ENCODE measurements around the gene MPV17L2. TPM values are rescaled to one million over a fixed set of nuclear protein-coding genes. Genes with fewer than 3 reads are reported as not detected.
"Not testable (repeated sequence)": the region's sequence is repeated elsewhere in the genome, so short reads cannot be mapped to it uniquely, and the experiment has no call there.

Gene MPV17L2
- total and polyA plus RNA-seq, 2 experiments from 2014 or later: 38.2 to 51.7 TPM

- TF ChIP-seq, protein P1, sequence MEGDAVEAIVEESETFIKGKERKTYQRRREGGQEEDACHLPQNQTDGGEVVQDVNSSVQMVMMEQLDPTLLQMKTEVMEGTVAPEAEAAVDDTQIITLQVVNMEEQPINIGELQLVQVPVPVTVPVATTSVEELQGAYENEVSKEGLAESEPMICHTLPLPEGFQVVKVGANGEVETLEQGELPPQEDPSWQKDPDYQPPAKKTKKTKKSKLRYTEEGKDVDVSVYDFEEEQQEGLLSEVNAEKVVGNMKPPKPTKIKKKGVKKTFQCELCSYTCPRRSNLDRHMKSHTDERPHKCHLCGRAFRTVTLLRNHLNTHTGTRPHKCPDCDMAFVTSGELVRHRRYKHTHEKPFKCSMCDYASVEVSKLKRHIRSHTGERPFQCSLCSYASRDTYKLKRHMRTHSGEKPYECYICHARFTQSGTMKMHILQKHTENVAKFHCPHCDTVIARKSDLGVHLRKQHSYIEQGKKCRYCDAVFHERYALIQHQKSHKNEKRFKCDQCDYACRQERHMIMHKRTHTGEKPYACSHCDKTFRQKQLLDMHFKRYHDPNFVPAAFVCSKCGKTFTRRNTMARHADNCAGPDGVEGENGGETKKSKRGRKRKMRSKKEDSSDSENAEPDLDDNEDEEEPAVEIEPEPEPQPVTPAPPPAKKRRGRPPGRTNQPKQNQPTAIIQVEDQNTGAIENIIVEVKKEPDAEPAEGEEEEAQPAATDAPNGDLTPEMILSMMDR (IDR thresholded peaks at IDR 0.05; ENCODE audit: low read depth, low read length): no peak
- peaks cover 10% of the 10 kb centered on the region for H3K4me1 ChIP-seq (ENCODE audit: low read depth)
- H3K9me3 ChIP-seq (ENCODE audit: low read depth): no peaks in the 10 kb centered on the region
- peaks cover 5% of the 10 kb centered on the region for H3K36me3 ChIP-seq
- no peak for DNase-seq (ENCODE audit: low read depth in 1 of 2, low spot score in 1 of 2)
- peak overlapping the region; percentile 94 for H3K27ac ChIP-seq
- H3K4me3 ChIP-seq: peak overlapping the region; percentile 56
- no peaks in the 10 kb centered on the region for H3K27me3 ChIP-seq
Observed at GRCh38 chr19:18206018-18206417, 13.0 kb downstream of the MPV17L2 start.

- DNase-seq (ENCODE audit: low read depth in 1 of 2, low spot score in 1 of 2): peak in 1 of 2 donors; percentile 87
Observed at GRCh38 chr19:18208098-18208951, 15.3 kb downstream of the MPV17L2 start.

DNA sequence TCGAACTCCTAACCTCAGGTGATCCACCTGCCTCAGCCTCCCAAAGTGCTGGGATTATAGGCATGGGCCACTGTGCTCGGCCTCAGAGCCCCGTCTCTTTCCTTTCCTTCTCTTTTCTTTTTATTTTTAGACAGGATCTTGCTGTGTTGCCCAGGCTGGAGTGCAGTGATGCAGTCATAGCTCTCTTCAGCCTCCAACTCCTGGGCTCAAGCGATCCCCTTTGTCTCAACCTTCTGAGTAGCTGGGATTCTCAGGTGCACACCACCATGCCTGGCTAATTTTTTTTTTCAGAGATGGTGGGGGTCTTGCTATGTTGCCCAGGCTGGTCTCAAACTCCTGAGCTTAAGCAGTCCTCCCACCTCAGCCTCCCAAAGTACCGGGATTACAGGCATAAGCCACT lies 16.9 kb downstream of the MPV17L2 start:
- not testable (repeated sequence) for DNase-seq (ENCODE audit: low read depth in 1 of 2, low spot score in 1 of 2)

More at GRCh38 chr19:18208098-18208951, 15.3 kb downstream of the MPV17L2 start:
- Histone ChIP-seq H3K27ac (no peak overlapping the region), H3K9me3 (ENCODE audit: low read depth) (no peaks in the 10 kb centered on the region), H3K27me3 (no peaks in the 10 kb centered on the region), H3K4me1 (ENCODE audit: low read depth) (peaks cover 7% of the 10 kb centered on the region), H3K4me3 (no peak overlapping the region), H3K36me3 (no peaks in the 10 kb centered on the region)
- TF ChIP-seq, protein P1 (IDR thresholded peaks at IDR 0.05; ENCODE audit: low read depth, low read length): peak; percentile 47

GRCh38 chr19:18211683-18212082 lies 18.7 kb downstream of the MPV17L2 start:
- TF ChIP-seq, protein P1 (IDR thresholded peaks at IDR 0.05; ENCODE audit: low read depth, low read length): no peak
- Histone ChIP-seq H3K27me3 (no peaks in the 10 kb centered on the region), H3K9me3 (ENCODE audit: low read depth) (no peaks in the 10 kb centered on the region), H3K27ac (no peak overlapping the region), H3K4me3 (no peak overlapping the region), H3K36me3 (no peaks in the 10 kb centered on the region), H3K4me1 (ENCODE audit: low read depth) (no peaks in the 10 kb centered on the region)
- DNase-seq (ENCODE audit: low read depth in 1 of 2, low spot score in 1 of 2): no peak

More for the DNA sequence above, 16.9 kb downstream of the MPV17L2 start:
- not testable (repeated sequence) for H3K9me3 ChIP-seq (ENCODE audit: low read depth); H3K27me3 ChIP-seq; H3K27ac ChIP-seq; H3K4me3 ChIP-seq; H3K4me1 ChIP-seq (ENCODE audit: low read depth); H3K36me3 ChIP-seq

- Histone ChIP-seq H3K4me3 (no peak overlapping the region), H3K36me3 (no peaks in the 10 kb centered on the region), H3K27ac (no peak overlapping the region), H3K27me3 (no peaks in the 10 kb centered on the region), H3K9me3 (ENCODE audit: low read depth) (no peaks in the 10 kb centered on the region), H3K4me1 (ENCODE audit: low read depth) (no peaks in the 10 kb centered on the region)
- TF ChIP-seq, protein P1 (IDR thresholded peaks at IDR 0.05; ENCODE audit: low read depth, low read length): no peak
- peak in 1 of 2 donors; percentile 28 for DNase-seq (ENCODE audit: low read depth in 1 of 2, low spot score in 1 of 2)
Observed at GRCh38 chr19:18214779-18215433, 21.9 kb downstream of the MPV17L2 start.

DNA sequence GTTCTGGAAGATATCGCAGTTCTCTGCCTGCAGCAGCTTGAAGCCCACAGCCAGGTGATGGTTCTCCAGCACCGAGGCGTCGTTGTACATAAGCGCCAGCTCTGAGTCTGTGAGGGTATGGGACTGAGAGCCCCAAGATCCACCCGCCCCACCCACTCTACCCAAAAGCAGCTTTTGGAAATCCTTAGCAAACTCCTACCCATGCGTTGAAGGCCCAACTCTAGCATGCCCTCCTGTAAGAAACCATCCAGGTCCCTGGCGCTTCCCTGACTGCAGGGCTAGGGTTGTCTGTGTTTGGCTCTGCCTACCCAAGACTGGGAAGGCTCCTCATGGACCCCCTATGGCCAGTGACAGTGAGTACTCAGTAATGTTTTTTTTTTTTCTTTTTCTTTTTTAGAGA lies 23.8 kb downstream of the MPV17L2 start:
- no peaks in the 10 kb centered on the region for H3K36me3 ChIP-seq
- no peak for DNase-seq (ENCODE audit: low read depth in 1 of 2, low spot score in 1 of 2)
- TF ChIP-seq, protein P1 (IDR thresholded peaks at IDR 0.05; ENCODE audit: low read depth, low read length): no peak
- H3K4me1 ChIP-seq (ENCODE audit: low read depth): no peaks in the 10 kb centered on the region
- H3K27ac ChIP-seq: no peak overlapping the region
- H3K27me3 ChIP-seq: no peaks in the 10 kb centered on the region
- no peaks in the 10 kb centered on the region for H3K9me3 ChIP-seq (ENCODE audit: low read depth)
- no peak overlapping the region for H3K4me3 ChIP-seq
